Fibroblast of skin of right biceps (primary cell): ENCODE data around the gene POLR2A.
"Not testable (repeated sequence)": the region's sequence is repeated elsewhere in the genome, so short reads cannot be mapped to it uniquely, and the experiment has no call there.

Experiments used
- DNase-seq: peaks from one replicate; pipeline ENCODE4 v3.0.0-alpha.2; 2013

POLR2A gene

GRCh38 chr17:7479213-7480088 lies 4.7 kb upstream of the POLR2A start, which contains the start of gene ZBTB4:
ZBTB4 (minus strand) TSS chr17:7479631; CDS start chr17:7466801, 12,830 bp downstream.
- peak; percentile 60 for DNase-seq

GRCh38 chr17:7480089-7480384 lies 4.1 kb upstream of the POLR2A start:
- DNase-seq = no peak

DNA sequence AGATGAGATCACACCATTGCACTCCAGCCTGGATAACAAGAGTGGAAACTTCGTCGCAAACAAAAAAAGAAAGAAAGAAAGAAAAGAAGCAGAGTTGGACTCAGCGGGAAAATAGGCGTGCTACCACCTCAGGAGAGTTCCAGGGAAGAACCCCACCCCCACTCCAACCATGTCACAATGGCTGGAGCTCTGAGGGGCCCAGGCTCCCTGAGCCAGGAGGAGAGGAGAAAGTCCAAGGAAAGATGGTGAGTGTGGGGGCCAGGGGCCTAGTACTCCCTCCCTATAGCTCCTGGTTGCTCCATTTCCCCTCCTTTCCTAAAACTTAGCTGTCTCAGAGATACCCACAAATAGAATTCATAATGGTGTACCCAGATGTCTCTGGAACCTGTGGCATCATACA lies 2.9 kb upstream of the POLR2A start, which contains the start of gene SLC35G6:
SLC35G6 (plus strand) TSS at position 172 of the 400 bp plus-strand sequence; CDS start at position 243, 71 bp downstream.
- not testable (repeated sequence) for DNase-seq

- DNase-seq = not testable (repeated sequence)
Observed at GRCh38 chr17:7481842-7482741, 2.1 kb upstream of the POLR2A start.

DNA sequence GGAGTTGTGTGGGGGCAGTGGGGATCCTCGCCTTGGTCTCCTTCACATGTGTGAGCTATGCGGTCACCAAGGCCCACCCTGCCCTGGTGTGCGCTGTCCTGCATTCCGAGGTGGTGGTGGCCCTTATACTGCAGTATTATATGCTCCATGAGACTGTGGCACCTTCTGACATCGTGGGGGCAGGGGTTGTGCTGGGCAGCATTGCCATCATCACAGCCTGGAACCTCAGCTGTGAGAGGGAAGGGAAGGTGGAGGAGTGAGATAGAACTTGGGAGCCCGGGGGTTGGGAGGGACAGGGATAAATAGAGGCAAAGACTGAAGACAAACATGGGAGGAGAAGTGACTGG lies 1.5 kb upstream of the POLR2A start:
- not testable (repeated sequence) for DNase-seq

DNA sequence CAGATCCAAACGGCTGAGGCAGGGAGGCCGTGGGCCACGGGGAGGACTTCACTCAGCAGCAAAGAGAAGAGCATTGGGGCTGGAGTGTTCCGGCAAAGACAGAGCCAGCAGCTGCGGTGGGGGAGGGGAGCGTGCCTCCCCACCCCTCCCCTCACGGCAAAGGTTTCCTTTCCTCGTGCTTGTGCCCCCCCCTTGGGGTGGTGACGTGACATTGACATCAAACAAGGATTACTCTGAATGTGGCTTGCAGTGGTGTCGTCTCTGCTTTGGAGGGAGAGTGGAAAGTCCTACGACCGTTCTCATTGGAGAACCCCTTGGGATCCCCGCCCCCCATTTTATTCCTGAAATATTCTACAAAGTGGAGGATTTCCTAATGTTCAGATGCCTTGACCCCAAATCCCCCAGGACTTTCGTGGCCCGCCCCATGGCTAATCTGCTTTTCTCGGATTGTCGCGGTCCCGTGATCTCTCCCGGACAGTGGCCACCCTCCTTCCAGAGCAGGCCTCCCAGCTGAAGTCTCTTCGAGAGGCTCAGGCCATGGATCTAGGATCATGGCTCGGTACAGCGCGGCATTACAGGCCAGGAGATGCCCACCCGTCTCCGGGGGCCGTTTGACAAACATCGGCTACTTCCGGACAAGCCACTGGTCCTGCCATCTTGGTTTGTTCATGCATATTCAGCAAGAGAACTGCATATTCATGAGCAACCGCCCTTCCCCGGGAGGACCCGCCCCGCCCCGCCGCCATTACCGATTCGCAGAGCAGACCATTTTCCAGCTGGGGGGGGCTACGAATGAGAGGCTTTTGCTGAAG lies 705 bp upstream of the POLR2A start:
- peak; percentile 95 for DNase-seq

GRCh38 chr17:7484919-7485377 lies 782 bp downstream of the POLR2A start:
- DNase-seq = no peak

GRCh38 chr17:7486181-7486580 lies 2.0 kb downstream of the POLR2A start:
- no peak for DNase-seq

- no peak for DNase-seq
Observed at GRCh38 chr17:7490144-7490543, 6.0 kb downstream of the POLR2A start.

GRCh38 chr17:7491583-7491982 lies 7.4 kb downstream of the POLR2A start:
- no peak for DNase-seq

- DNase-seq = no peak
Observed at GRCh38 chr17:7493941-7494340, 9.8 kb downstream of the POLR2A start.

- no peak for DNase-seq
Observed at GRCh38 chr17:7495906-7496434, 11.8 kb downstream of the POLR2A start.

DNA sequence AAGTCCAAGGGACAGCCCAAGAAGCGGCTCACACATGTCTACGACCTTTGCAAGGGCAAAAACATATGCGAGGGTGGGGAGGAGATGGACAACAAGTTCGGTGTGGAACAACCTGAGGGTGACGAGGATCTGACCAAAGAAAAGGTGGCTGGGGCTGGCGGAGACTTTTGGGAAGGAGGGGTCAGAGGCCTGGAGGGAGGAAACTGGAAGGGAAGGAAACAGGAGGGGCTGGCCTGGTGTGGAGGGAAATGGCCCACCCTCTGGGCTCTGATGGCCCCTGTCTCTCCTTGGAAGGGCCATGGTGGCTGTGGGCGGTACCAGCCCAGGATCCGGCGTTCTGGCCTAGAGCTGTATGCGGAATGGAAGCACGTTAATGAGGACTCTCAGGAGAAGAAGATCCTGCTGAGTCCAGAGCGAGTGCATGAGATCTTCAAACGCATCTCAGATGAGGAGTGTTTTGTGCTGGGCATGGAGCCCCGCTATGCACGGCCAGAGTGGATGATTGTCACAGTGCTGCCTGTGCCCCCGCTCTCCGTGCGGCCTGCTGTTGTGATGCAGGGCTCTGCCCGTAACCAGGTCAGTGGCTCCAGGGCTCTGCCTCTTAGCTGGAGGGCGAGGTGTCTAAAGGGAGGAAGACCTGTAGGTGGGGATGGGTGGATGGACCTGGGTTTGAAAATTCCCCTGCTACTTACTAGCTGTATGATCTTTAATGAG lies 12.5 kb downstream of the POLR2A start:
- DNase-seq = no peak

- DNase-seq = no peak
Observed at GRCh38 chr17:7497228-7497627, 13.1 kb downstream of the POLR2A start.

GRCh38 chr17:7497636-7498035 lies 13.5 kb downstream of the POLR2A start:
- no peak for DNase-seq

DNA sequence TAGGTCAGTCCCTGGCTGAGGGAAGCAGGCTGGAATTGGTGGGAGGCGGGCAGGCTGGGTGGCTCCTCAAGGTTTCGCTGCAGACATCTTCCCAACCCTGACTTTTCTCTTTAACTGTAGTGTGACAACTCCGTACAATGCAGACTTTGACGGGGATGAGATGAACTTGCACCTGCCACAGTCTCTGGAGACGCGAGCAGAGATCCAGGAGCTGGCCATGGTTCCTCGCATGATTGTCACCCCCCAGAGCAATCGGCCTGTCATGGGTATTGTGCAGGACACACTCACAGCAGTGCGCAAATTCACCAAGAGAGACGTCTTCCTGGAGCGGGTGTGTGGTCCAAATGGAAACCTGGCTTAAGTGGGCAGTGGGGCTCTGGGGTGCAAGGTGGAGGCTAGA lies 15.0 kb downstream of the POLR2A start:
- no peak for DNase-seq

GRCh38 chr17:7501729-7502128 lies 17.6 kb downstream of the POLR2A start:
- DNase-seq = no peak

DNA sequence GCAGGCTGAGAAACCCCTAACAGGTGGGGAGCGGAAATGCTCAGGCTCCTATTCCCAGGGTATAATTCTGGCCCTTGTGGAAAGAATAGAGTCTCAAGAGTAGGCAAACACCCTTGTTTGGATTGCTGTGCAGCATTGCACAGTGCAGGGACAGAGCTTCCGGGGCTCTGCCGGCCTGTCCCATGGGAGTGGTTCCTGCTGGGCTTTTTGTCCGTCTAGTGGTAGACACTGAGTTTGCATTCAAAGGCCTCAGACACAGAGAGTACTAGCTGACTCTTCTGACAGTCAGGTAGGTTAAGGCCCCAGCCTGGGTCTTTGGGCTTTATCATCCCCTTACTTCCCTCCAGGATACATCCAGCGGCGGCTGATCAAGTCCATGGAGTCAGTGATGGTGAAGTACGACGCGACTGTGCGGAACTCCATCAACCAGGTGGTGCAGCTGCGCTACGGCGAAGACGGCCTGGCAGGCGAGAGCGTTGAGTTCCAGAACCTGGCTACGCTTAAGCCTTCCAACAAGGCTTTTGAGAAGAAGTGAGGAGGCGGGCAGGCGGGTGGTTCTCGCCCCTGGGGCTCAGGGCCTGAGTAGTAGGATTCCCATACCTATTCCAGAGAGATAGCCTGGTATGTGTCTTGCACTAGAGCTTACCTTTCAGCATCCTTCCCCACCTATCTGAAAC lies 18.1 kb downstream of the POLR2A start:
- no peak for DNase-seq

DNA sequence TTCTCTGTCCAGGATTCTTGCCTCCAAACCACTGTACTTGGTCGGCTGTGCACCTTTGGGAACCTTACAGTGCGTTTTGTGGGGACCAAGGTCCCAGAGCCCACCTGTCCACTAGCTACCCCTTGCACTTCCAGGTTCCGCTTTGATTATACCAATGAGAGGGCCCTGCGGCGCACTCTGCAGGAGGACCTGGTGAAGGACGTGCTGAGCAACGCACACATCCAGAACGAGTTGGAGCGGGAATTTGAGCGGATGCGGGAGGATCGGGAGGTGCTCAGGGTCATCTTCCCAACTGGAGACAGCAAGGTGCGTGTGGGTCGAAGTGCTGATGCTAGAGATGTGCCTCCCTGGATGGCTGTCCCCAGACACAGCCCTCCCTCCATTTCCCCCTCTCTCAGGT lies 18.8 kb downstream of the POLR2A start:
- DNase-seq = no peak

DNA sequence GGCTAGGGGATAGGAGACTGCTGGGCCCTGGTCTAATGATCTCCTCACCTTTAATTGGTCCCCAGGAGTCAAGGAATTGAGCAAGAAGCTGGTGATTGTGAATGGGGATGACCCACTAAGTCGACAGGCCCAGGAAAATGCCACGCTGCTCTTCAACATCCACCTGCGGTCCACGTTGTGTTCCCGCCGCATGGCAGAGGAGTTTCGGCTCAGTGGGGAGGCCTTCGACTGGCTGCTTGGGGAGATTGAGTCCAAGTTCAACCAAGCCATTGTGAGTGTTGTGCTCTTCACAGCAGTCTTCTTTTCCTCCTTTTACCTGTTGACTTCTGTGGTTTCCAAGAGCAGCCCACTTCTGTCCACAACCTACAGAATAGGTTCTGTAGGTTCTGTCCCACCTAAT lies 19.4 kb downstream of the POLR2A start:
- no peak for DNase-seq

DNA sequence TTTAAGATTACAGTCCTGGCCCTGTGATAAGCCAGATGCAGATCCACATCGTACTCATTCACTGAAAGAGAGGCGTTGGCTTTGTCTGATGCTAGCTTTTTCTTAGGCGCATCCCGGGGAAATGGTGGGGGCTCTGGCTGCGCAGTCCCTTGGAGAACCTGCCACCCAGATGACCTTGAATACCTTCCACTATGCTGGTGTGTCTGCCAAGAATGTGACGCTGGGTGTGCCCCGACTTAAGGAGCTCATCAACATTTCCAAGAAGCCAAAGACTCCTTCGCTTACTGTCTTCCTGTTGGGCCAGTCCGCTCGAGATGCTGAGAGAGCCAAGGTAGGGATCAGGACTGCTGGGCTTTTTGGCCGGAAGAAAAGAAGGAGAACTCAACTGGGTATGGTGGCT lies 24.0 kb downstream of the POLR2A start:
- no peak for DNase-seq
